Measurements from ENCODE around the gene EYA2. TPM values are rescaled to one million over a fixed set of nuclear protein-coding genes. Genes with fewer than 3 reads are reported as not detected.

EYA2 gene
- total and polyA plus RNA-seq, 4 donors, result 0.17 to 0.54 (median 0.23) TPM; not detected in 1

GRCh38 chr20:46977909-46978588, 83.4 kb downstream of the EYA2 start:
- WGBS, result 85% methylated on average over 13 of the region's 13 CpGs
- Histone ChIP-seq H3K9ac (ENCODE audit: low read depth in 1 of 2, low read length in 2 of 2) (no peak overlapping the region), H3K4me3 (ENCODE audit: low read depth in 1 of 3, low read length in 3 of 3) (no peak overlapping the region), H3K9me3 (ENCODE audit: control insufficient read depth in 4 of 4, low read length in 3 of 4) (peaks cover 0 to 3% (median 0%) of the 10 kb centered on the region in 4 donors), H3K4me1 (ENCODE audit: control insufficient read depth in 4 of 4, insufficient read depth in 4 of 4, low read length in 3 of 4) (no peaks in the 10 kb centered on the region), H3K27ac (ENCODE audit: low read depth in 1 of 2, low read length in 2 of 2) (no peak overlapping the region), H3K27me3 (ENCODE audit: control insufficient read depth in 4 of 4, insufficient read depth in 4 of 4, low read length in 3 of 4) (no peaks in the 10 kb centered on the region), H3K36me3 (ENCODE audit: control insufficient read depth in 4 of 4, insufficient read depth in 3 of 4, low read depth in 1 of 4, low read length in 3 of 4) (no peaks in the 10 kb centered on the region)
- no peak for TF ChIP-seq YY1 (IDR thresholded peaks at IDR 0.05)
- no peak for TF ChIP-seq HNF4G (IDR thresholded peaks at IDR 0.05)
- no peak for TF ChIP-seq FOXA2 (IDR thresholded peaks at IDR 0.05)
- TF ChIP-seq ZBTB33 (IDR thresholded peaks at IDR 0.05), result no peak
- TF ChIP-seq, protein P1, sequence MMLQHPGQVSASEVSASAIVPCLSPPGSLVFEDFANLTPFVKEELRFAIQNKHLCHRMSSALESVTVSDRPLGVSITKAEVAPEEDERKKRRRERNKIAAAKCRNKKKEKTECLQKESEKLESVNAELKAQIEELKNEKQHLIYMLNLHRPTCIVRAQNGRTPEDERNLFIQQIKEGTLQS (IDR thresholded peaks at IDR 0.05), result no peak
- no peak for TF ChIP-seq TAF1 (conservative IDR thresholded peaks at IDR 0.05)
- no peak for DNase-seq (ENCODE audit: low spot score)

- no peak overlapping the region for H3K4me3 ChIP-seq (ENCODE audit: low read depth in 1 of 3, low read length in 3 of 3)
- TF ChIP-seq NR2F2 (IDR thresholded peaks at IDR 0.05) (no peak), RAD21 (IDR thresholded peaks at IDR 0.05) (no peak), JUND (IDR thresholded peaks at IDR 0.05) (no peak), HNF4A (conservative IDR thresholded peaks at IDR 0.05) (no peak), GABPA (IDR thresholded peaks at IDR 0.05 in 1 of 2, conservative IDR thresholded peaks at IDR 0.05 in 1 of 2) (no peak), MAX (IDR thresholded peaks at IDR 0.05) (no peak), EGR1 (IDR thresholded peaks at IDR 0.05; ENCODE audit: low read depth in 2 of 2) (no peak), TAF1 (conservative IDR thresholded peaks at IDR 0.05) (no peak), YY1 (IDR thresholded peaks at IDR 0.05) (no peak), FOXA2 (IDR thresholded peaks at IDR 0.05) (no peak), HNF4G (IDR thresholded peaks at IDR 0.05) (no peak), SP1 (IDR thresholded peaks at IDR 0.05) (no peak), FOXA1 (IDR thresholded peaks at IDR 0.05) (no peak), ZBTB33 (IDR thresholded peaks at IDR 0.05) (no peak)
- TF ChIP-seq, protein P1 (IDR thresholded peaks at IDR 0.05), result no peak
- TF ChIP-seq, protein P2, sequence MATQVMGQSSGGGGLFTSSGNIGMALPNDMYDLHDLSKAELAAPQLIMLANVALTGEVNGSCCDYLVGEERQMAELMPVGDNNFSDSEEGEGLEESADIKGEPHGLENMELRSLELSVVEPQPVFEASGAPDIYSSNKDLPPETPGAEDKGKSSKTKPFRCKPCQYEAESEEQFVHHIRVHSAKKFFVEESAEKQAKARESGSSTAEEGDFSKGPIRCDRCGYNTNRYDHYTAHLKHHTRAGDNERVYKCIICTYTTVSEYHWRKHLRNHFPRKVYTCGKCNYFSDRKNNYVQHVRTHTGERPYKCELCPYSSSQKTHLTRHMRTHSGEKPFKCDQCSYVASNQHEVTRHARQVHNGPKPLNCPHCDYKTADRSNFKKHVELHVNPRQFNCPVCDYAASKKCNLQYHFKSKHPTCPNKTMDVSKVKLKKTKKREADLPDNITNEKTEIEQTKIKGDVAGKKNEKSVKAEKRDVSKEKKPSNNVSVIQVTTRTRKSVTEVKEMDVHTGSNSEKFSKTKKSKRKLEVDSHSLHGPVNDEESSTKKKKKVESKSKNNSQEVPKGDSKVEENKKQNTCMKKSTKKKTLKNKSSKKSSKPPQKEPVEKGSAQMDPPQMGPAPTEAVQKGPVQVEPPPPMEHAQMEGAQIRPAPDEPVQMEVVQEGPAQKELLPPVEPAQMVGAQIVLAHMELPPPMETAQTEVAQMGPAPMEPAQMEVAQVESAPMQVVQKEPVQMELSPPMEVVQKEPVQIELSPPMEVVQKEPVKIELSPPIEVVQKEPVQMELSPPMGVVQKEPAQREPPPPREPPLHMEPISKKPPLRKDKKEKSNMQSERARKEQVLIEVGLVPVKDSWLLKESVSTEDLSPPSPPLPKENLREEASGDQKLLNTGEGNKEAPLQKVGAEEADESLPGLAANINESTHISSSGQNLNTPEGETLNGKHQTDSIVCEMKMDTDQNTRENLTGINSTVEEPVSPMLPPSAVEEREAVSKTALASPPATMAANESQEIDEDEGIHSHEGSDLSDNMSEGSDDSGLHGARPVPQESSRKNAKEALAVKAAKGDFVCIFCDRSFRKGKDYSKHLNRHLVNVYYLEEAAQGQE (IDR thresholded peaks at IDR 0.05), result no peak
- TF ChIP-seq, protein P3, sequence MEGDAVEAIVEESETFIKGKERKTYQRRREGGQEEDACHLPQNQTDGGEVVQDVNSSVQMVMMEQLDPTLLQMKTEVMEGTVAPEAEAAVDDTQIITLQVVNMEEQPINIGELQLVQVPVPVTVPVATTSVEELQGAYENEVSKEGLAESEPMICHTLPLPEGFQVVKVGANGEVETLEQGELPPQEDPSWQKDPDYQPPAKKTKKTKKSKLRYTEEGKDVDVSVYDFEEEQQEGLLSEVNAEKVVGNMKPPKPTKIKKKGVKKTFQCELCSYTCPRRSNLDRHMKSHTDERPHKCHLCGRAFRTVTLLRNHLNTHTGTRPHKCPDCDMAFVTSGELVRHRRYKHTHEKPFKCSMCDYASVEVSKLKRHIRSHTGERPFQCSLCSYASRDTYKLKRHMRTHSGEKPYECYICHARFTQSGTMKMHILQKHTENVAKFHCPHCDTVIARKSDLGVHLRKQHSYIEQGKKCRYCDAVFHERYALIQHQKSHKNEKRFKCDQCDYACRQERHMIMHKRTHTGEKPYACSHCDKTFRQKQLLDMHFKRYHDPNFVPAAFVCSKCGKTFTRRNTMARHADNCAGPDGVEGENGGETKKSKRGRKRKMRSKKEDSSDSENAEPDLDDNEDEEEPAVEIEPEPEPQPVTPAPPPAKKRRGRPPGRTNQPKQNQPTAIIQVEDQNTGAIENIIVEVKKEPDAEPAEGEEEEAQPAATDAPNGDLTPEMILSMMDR (IDR thresholded peaks at IDR 0.05; ENCODE audit: low read depth, low read length, missing input control), result no peak
- 64% methylated on average over 9 of the region's 9 CpGs for WGBS
- no peak for DNase-seq (ENCODE audit: low spot score)
- H3K4me1 ChIP-seq (ENCODE audit: control insufficient read depth in 4 of 4, insufficient read depth in 4 of 4, low read length in 3 of 4), result no peaks in the 10 kb centered on the region
- no peak overlapping the region for H3K9ac ChIP-seq (ENCODE audit: low read depth in 1 of 2, low read length in 2 of 2)
- no peak overlapping the region for H3K27ac ChIP-seq (ENCODE audit: low read depth in 1 of 2, low read length in 2 of 2)
- no peaks in the 10 kb centered on the region for H3K27me3 ChIP-seq (ENCODE audit: control insufficient read depth in 4 of 4, insufficient read depth in 4 of 4, low read length in 3 of 4)
- H3K36me3 ChIP-seq (ENCODE audit: control insufficient read depth in 4 of 4, insufficient read depth in 3 of 4, low read depth in 1 of 4, low read length in 3 of 4), result no peaks in the 10 kb centered on the region
- peaks cover 0 to 3% (median 1%) of the 10 kb centered on the region in 4 donors for H3K9me3 ChIP-seq (ENCODE audit: control insufficient read depth in 4 of 4, low read length in 3 of 4)
These were observed 84.4 kb downstream of the EYA2 start for GRCh38 chr20:46978951-46979491.
